ENCODE results near the gene TTBK2.

DNA sequence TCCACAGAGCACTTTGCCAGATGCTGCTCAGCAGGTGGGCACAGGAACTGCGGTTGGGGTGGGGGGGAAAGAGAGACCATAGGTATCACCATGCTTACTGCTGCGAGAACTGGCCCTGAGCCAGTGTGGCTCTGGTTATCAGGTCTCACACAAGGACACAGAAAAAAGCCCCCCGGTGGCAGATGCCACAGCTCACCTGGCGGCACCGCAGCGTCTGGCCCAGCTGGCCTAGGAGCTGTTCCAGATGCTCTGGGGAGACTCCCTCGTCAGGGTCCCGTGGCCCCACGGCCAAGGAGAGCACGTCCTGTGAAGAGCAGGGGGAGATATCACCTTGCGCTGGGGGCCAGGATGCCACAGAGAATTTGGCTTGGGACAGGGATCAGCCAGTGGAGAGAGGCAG lies 194.5 kb downstream of the TTBK2 start:
- TF ChIP-seq, protein P1, sequence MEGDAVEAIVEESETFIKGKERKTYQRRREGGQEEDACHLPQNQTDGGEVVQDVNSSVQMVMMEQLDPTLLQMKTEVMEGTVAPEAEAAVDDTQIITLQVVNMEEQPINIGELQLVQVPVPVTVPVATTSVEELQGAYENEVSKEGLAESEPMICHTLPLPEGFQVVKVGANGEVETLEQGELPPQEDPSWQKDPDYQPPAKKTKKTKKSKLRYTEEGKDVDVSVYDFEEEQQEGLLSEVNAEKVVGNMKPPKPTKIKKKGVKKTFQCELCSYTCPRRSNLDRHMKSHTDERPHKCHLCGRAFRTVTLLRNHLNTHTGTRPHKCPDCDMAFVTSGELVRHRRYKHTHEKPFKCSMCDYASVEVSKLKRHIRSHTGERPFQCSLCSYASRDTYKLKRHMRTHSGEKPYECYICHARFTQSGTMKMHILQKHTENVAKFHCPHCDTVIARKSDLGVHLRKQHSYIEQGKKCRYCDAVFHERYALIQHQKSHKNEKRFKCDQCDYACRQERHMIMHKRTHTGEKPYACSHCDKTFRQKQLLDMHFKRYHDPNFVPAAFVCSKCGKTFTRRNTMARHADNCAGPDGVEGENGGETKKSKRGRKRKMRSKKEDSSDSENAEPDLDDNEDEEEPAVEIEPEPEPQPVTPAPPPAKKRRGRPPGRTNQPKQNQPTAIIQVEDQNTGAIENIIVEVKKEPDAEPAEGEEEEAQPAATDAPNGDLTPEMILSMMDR (IDR thresholded peaks at IDR 0.05; ENCODE audit: low read length): no peak
- no peak for TF ChIP-seq EZH2 (IDR thresholded peaks at IDR 0.05; ENCODE audit: borderline replicate concordance, low read length)
